Natural killer cell (primary cell): ENCODE measurements around the gene KNDC1. TPM values are rescaled to one million over a fixed set of nuclear protein-coding genes. Genes with fewer than 3 reads are reported as not detected.

ENCODE experiments used
- ATAC-seq, 3 donors: fragments of 150-1000 bp in 2 of 3; fragments of 200-7000 bp in 1 of 3; cut with Tn5 transposase; 1 replicate in 1 of 3; 2 replicates in 2 of 3; pipeline ENCODE4 v1.10.0; 2021; ENCODE audit warnings: mild to moderate bottlenecking in 2 of 3, moderate library complexity in 2 of 3
- DNase-seq, 2 donors: peaks; one replicate each; pipeline versions ENCODE4 v3.0.0 to v3.0.0-alpha.2; 2013 to 2021; ENCODE audit warnings: mixed read lengths in 1 of 2
- H3K27ac ChIP-seq: one replicate; pipeline ENCODE4 v1.5.1; 2013; ENCODE audit warnings: mild to moderate bottlenecking, low read length
- H3K27me3 ChIP-seq: one replicate; pipeline ENCODE4 v1.6.1; 2013; ENCODE audit warnings: low read length; ENCODE audit not compliant: control insufficient read depth, insufficient read depth
- H3K36me3 ChIP-seq: one replicate; pipeline ENCODE4 v1.6.1; 2013; ENCODE audit warnings: low read length; ENCODE audit not compliant: control insufficient read depth, insufficient read depth
- H3K4me1 ChIP-seq: one replicate; pipeline ENCODE4 v1.6.1; 2013; ENCODE audit warnings: low read length; ENCODE audit not compliant: control insufficient read depth, insufficient read depth
- H3K4me3 ChIP-seq: one replicate; pipeline ENCODE4 v1.5.1; 2013; ENCODE audit warnings: low read length
- H3K9me3 ChIP-seq: one replicate; pipeline ENCODE4 v1.6.1; 2013; ENCODE audit warnings: low read length; ENCODE audit not compliant: control insufficient read depth, insufficient read depth
- H3K27ac Mint-ChIP-seq, 2 donors: one replicate each; pipeline ENCODE4 v1.8.0; 2022; ENCODE audit warnings: mild to moderate bottlenecking in 2 of 2, mixed read lengths in 2 of 2, moderate library complexity in 1 of 2
- H3K27me3 Mint-ChIP-seq, 2 donors: one replicate each; pipeline ENCODE4 v1.8.0; 2022; ENCODE audit warnings: low read depth in 2 of 2, mixed read lengths in 2 of 2
- H3K36me3 Mint-ChIP-seq: one replicate; pipeline ENCODE4 v1.8.0; 2022; ENCODE audit warnings: mixed read lengths
- H3K4me1 Mint-ChIP-seq, 2 donors: one replicate each; pipeline ENCODE4 v1.8.0; 2022; ENCODE audit warnings: mixed read lengths in 2 of 2
- H3K4me3 Mint-ChIP-seq: one replicate; pipeline ENCODE4 v1.8.0; 2022; ENCODE audit warnings: mild to moderate bottlenecking, moderate library complexity, mixed read lengths
- H3K9me3 Mint-ChIP-seq, 2 donors: one replicate each; pipeline ENCODE4 v1.8.0; 2022; ENCODE audit warnings: mixed read lengths in 2 of 2
- CTCF ChIP-seq: fragments of 200-600 bp; IDR thresholded peaks from one replicate; pipeline ENCODE4 v1.8.0; 2022; ENCODE audit warnings: antibody characterized with exemption
- WGBS: methylation state at CpG from one replicate; pipeline ENCODE4 v1.1.7; 2013; ENCODE audit warnings: missing lambda C conversion rate; ENCODE audit not compliant: insufficient coverage; 5-methylcytosine and 5-hydroxymethylcytosine counted together
- intact Hi-C: fragments of 100-400 bp; cut with micrococcal nuclease; formaldehyde crosslinking; loops from one replicate; pipeline ENCODE4 v1.14.2; 2022
- total RNA-seq, 4 donors: library from RNA; stranded (reverse); fragments of 120-200 nt in 1 of 4; gene quantifications; one replicate each; pipeline versions ENCODE4 v1.2.3 to v1.2.4, GENCODE V29; 2013 to 2022

The KNDC1 gene
- total RNA-seq, 3 donors from 2014 or later (not counting 1 experiment from before 2014, with no cell fraction given): 2.1 to 5.9 TPM; not detected in 1

- 82% methylated on average over 11 of the region's 11 CpGs for WGBS
- H3K4me3 Mint-ChIP-seq: no peak overlapping the region
These were observed 25.4 kb downstream of the KNDC1 start for GRCh38 chr10:133185421-133185820.

DNA sequence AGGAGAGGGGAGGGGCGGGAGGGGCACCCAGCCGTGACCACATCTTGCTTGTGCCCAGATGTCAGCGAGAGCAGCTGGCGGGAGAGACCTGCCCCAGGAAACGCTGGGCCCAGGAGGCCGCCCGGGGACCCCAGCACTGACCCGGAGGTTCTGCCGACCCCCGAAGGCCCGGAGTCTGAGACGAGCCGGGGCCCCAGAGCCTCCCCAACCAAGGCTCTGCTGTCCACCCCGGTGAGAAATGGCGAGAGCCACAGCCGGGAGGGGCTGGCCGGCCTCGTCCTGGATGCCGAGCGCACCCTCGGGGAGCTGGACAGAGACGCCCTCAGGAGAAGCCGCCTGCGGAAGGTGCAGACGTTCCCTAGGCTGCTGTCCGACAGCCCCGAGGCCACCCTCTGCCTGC is 25.9 kb downstream of the KNDC1 start:
- DNase-seq: no peak
- no peak for ATAC-seq
- no peaks in the 10 kb centered on the region for H3K4me1 Mint-ChIP-seq
- H3K9me3 Mint-ChIP-seq: no peaks in the 10 kb centered on the region
- Histone ChIP-seq H3K9me3 (no peaks in the 10 kb centered on the region), H3K27ac (no peak overlapping the region), H3K4me3 (no peak overlapping the region), H3K36me3 (no peaks in the 10 kb centered on the region), H3K27me3 (no peaks in the 10 kb centered on the region), H3K4me1 (no peaks in the 10 kb centered on the region)
- no peak overlapping the region for H3K4me3 Mint-ChIP-seq
- WGBS: 80% methylated on average over 26 of the region's 27 CpGs
- no peak for TF ChIP-seq CTCF
- H3K36me3 Mint-ChIP-seq: no peaks in the 10 kb centered on the region
- H3K27me3 Mint-ChIP-seq: no peaks in the 10 kb centered on the region
- intact Hi-C loops: no loop called here
- no peak overlapping the region for H3K27ac Mint-ChIP-seq

More at GRCh38 chr10:133185421-133185820, 25.4 kb downstream of the KNDC1 start:
- H3K4me3 ChIP-seq: no peak overlapping the region
- H3K36me3 ChIP-seq: no peaks in the 10 kb centered on the region
- H3K27ac ChIP-seq: no peak overlapping the region
- ATAC-seq: no peak
- H3K9me3 ChIP-seq: no peaks in the 10 kb centered on the region
- no peaks in the 10 kb centered on the region for H3K27me3 ChIP-seq
- Mint-ChIP-seq H3K36me3 (no peaks in the 10 kb centered on the region), H3K27me3 (no peaks in the 10 kb centered on the region), H3K4me1 (no peaks in the 10 kb centered on the region), H3K27ac (no peak overlapping the region), H3K9me3 (no peaks in the 10 kb centered on the region)
- intact Hi-C loops: no loop called here
- no peak for TF ChIP-seq CTCF
- H3K4me1 ChIP-seq: no peaks in the 10 kb centered on the region
- no peak for DNase-seq

- Mint-ChIP-seq H3K27me3 (no peaks in the 10 kb centered on the region), H3K4me3 (no peak overlapping the region)
These were observed 26.5 kb downstream of the KNDC1 start for GRCh38 chr10:133186416-133187090.

More at GRCh38 chr10:133186416-133187090, 26.5 kb downstream of the KNDC1 start:
- H3K36me3 ChIP-seq: no peaks in the 10 kb centered on the region
- no peak overlapping the region for H3K27ac ChIP-seq
- H3K27me3 ChIP-seq: no peaks in the 10 kb centered on the region
- H3K4me1 ChIP-seq: no peaks in the 10 kb centered on the region
- Mint-ChIP-seq H3K9me3 (no peaks in the 10 kb centered on the region), H3K36me3 (no peaks in the 10 kb centered on the region), H3K4me1 (no peaks in the 10 kb centered on the region), H3K27ac (no peak overlapping the region)
- ATAC-seq (no peak), DNase-seq (no peak)
- intact Hi-C loops: no loop called here
- no peak overlapping the region for H3K4me3 ChIP-seq
- 86% methylated on average over 30 of the region's 34 CpGs for WGBS
- no peak for TF ChIP-seq CTCF
- H3K9me3 ChIP-seq: no peaks in the 10 kb centered on the region
